Measurements from ENCODE around the gene CERS6. TPM values are rescaled to one million over a fixed set of nuclear protein-coding genes. Genes with fewer than 3 reads are reported as not detected.

The CERS6 gene
- total RNA-seq, 4 donors from 2014 or later = 53.7 to 78.3 (median 63.8) TPM

DNA sequence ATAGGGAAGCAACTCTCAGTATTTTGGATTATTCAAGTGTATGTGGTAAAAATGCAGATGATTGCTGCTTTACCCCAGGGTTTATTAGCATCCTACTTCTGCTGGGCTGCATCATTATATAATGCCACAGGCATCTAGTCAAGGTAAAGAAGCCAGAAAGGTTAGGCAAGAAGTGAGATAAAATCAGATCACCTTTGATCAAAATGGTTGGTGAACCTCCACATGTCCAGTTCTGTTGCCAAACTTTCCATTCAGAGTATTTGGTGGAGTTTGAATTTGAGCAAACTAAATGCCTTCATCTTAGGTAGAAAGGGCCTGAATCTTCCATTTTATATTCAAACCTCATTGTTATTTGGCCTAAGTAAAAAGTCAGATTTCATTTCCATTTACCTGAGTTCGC, 316.6 kb downstream of the CERS6 start:
- no peak for DNase-seq (ENCODE audit: low spot score in 2 of 2)
- TF ChIP-seq, protein P1, sequence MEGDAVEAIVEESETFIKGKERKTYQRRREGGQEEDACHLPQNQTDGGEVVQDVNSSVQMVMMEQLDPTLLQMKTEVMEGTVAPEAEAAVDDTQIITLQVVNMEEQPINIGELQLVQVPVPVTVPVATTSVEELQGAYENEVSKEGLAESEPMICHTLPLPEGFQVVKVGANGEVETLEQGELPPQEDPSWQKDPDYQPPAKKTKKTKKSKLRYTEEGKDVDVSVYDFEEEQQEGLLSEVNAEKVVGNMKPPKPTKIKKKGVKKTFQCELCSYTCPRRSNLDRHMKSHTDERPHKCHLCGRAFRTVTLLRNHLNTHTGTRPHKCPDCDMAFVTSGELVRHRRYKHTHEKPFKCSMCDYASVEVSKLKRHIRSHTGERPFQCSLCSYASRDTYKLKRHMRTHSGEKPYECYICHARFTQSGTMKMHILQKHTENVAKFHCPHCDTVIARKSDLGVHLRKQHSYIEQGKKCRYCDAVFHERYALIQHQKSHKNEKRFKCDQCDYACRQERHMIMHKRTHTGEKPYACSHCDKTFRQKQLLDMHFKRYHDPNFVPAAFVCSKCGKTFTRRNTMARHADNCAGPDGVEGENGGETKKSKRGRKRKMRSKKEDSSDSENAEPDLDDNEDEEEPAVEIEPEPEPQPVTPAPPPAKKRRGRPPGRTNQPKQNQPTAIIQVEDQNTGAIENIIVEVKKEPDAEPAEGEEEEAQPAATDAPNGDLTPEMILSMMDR (IDR thresholded peaks at IDR 0.05) = no peak
- TF ChIP-seq POLR2A (IDR thresholded peaks at IDR 0.05) = no peak
- 95% methylated on average over 1 of the region's 1 CpG for WGBS, 2 donors
- intact Hi-C loops (cut with DNase I; ENCODE audit: low total_unique reads) = no loop called here
- no peak overlapping the region for H3K4me3 ChIP-seq (ENCODE audit: low read depth, poor library complexity, severe bottlenecking)

DNA sequence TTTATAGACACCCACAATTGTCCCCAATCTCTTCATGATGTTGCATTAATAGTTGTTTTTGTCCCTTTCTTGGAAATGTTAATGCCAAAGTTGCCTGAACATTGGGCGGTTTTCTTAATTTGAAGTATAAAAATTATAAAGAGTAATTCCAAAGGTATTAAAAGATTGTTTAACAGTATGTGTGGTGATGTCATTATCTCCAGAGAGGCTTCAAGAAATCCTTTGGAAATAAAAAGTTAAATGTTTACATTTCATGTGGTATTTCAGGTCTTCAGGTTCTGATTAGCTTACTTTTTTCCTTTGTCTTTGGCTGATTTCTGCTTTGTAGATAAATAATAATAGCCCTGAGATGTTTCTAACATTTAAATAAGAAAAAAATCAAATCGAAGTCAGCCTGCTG, 317.1 kb downstream of the CERS6 start:
- intact Hi-C loops (cut with DNase I; ENCODE audit: low total_unique reads) = no loop called here
- H3K4me3 ChIP-seq (ENCODE audit: low read depth, poor library complexity, severe bottlenecking) = no peak overlapping the region
- DNase-seq (ENCODE audit: low spot score in 2 of 2) = no peak
- TF ChIP-seq, protein P1 (IDR thresholded peaks at IDR 0.05) = no peak
- TF ChIP-seq POLR2A (IDR thresholded peaks at IDR 0.05) = no peak
- 81 to 87% methylated on average over 2 of the region's 2 CpGs for WGBS, 2 donors

DNA sequence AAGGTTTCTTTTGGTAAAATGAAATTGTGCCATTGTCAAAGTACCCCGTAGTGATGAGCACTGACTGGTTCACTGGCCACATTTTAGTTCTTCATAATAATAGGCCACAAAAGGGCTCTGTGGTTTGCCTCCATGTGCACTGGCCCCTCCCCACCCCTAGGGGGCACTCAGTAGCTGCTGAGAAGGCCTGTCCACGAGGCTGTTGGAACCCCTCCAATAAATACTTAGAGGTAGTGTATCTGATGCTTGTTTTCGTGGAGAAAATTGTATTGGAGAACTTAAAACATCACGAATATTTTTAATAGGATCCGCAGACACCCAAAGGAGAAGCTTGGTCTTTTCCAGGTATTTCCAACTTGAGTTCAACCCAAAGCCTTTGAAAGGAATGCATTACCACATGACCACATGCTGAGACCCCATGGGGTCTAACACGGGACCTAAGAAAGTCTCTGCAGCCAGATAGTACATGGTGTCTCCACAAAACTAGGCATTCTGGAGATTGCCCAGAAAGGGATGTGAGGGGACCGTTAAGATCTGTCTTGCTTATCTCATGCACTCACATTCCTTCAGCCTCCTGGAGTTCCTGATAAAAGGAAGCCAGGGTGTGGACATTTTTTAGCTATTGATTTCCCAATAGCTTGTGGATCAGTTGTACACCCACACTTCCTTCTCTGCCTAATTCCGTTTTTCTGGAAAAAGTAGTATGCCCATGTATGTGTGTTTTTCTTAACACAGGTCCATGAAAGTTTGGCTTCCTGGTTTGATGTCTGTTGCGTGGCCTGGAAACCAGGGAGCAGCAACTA, 317.8 kb downstream of the CERS6 start:
- no peak for DNase-seq (ENCODE audit: low spot score in 2 of 2)
- intact Hi-C loops (cut with DNase I; ENCODE audit: low total_unique reads) = no loop called here
- TF ChIP-seq, protein P1 (IDR thresholded peaks at IDR 0.05) = no peak
- no peak for TF ChIP-seq POLR2A (IDR thresholded peaks at IDR 0.05)
- no peak overlapping the region for H3K4me3 ChIP-seq (ENCODE audit: low read depth, poor library complexity, severe bottlenecking)
- 62 to 65% methylated on average over 9 of the region's 9 CpGs for WGBS, 2 donors

DNA sequence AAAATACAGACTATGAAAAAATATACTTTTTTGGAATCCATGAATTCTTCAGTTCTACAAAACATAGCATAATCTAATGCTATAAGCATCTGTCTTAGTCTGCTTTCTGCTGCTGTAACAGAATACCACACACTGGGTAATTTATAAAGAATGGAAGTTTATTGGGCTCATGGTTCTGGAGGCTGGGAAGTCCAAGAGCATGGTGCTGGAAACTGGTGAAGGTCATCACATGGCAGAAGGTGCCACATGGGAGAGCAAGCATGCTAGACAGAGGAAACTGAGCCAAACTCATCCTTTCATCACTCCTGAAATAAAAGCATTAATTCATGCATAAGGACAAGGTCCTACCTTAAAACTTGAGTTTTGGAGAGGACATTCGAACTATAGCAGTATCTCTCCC, 319.8 kb downstream of the CERS6 start:
- intact Hi-C loops (cut with DNase I; ENCODE audit: low total_unique reads) = no loop called here
- no peak for DNase-seq (ENCODE audit: low spot score in 2 of 2)
- no peak overlapping the region for H3K4me3 ChIP-seq (ENCODE audit: low read depth, poor library complexity, severe bottlenecking)
- TF ChIP-seq POLR2A (IDR thresholded peaks at IDR 0.05) = no peak
- TF ChIP-seq, protein P1 (IDR thresholded peaks at IDR 0.05) = no peak
- 0% methylated on average over 1 of the region's 1 CpG for WGBS, 2 donors

DNA sequence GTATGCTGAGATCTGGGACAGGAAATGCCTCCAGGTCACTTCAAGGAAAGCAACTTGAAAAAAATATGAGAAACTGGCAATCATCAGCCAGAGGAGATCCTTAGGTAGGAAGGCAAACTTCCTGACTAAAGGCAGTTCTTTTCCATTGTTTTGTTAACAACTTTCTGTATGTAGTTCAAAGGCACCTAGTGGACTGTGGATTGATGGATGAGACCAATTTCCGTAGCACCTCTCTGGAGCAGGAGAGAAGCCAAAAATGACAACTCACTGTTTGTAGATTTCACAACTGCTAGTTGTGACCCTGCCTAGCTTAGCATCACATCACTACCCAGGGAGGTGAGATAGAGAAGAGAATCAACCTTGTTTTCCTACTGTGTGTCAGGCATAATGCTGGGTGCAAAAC, 324.6 kb downstream of the CERS6 start:
- intact Hi-C loops (cut with DNase I; ENCODE audit: low total_unique reads) = no loop called here
- 63 to 68% methylated on average over 1 of the region's 1 CpG for WGBS, 2 donors

More for the DNA sequence above, 324.6 kb downstream of the CERS6 start:
- H3K4me3 ChIP-seq (ENCODE audit: low read depth, poor library complexity, severe bottlenecking) = no peak overlapping the region
- DNase-seq (ENCODE audit: low spot score in 2 of 2) = no peak
- TF ChIP-seq, protein P1 (IDR thresholded peaks at IDR 0.05) = no peak
- TF ChIP-seq POLR2A (IDR thresholded peaks at IDR 0.05) = no peak
